Stimulated activated CD4-positive, alpha-beta T cell treated with anti-CD3 and anti-CD28 coated beads, TNF-alpha, amount 100 ng/mL, for 24 hours (primary cell): ENCODE results near the gene RREB1.

ENCODE experiments used
- DNase-seq, 3 experiments: peaks; one replicate each; pipeline ENCODE4 v3.0.0-alpha.2; 2020; ENCODE audit warnings: low read depth in 3 of 3

Gene RREB1

GRCh38 chr6:7107578-7108195 lies at the start of gene RREB1:
TSS of gene RREB1 (plus strand) at chr6:7107961. CDS start at chr6:7181912, 73,951 bp downstream.
- peak in 2 of 3 experiments; percentile 41 to 61 for DNase-seq

- DNase-seq = no peak
Observed at GRCh38 chr6:7058250-7058923, 49.4 kb upstream of the RREB1 start.

GRCh38 chr6:7060769-7061516 lies 46.8 kb upstream of the RREB1 start:
- no peak for DNase-seq

- DNase-seq = no peak
Observed at GRCh38 chr6:7062451-7063162, 45.2 kb upstream of the RREB1 start.

GRCh38 chr6:7067305-7067704 lies 40.5 kb upstream of the RREB1 start:
- no peak for DNase-seq

GRCh38 chr6:7071405-7071804 lies 36.4 kb upstream of the RREB1 start:
- DNase-seq = no peak

- DNase-seq = no peak
Observed at GRCh38 chr6:7073082-7073820, 34.5 kb upstream of the RREB1 start.

- peak; percentile 37 to 72 (median 41) for DNase-seq
Observed at GRCh38 chr6:7073821-7074525, 33.8 kb upstream of the RREB1 start.

- no peak for DNase-seq
Observed at GRCh38 chr6:7074870-7075269, 32.9 kb upstream of the RREB1 start.

GRCh38 chr6:7075341-7076000 lies 32.3 kb upstream of the RREB1 start:
- no peak for DNase-seq

GRCh38 chr6:7077856-7078255 lies 29.9 kb upstream of the RREB1 start:
- no peak for DNase-seq

GRCh38 chr6:7078856-7079255 lies 28.9 kb upstream of the RREB1 start:
- DNase-seq = no peak

- no peak for DNase-seq
Observed at GRCh38 chr6:7080311-7080710, 27.4 kb upstream of the RREB1 start.

GRCh38 chr6:7085911-7086310 lies 21.9 kb upstream of the RREB1 start:
- no peak for DNase-seq

GRCh38 chr6:7086488-7086887 lies 21.3 kb upstream of the RREB1 start:
- DNase-seq = peak in 2 of 3 experiments; percentile 13 to 45

- no peak for DNase-seq
Observed at GRCh38 chr6:7087066-7087465, 20.7 kb upstream of the RREB1 start.

- DNase-seq = peak in 1 of 3 experiments; percentile 22
Observed at GRCh38 chr6:7087491-7087979, 20.2 kb upstream of the RREB1 start.

GRCh38 chr6:7088076-7088742 lies 19.6 kb upstream of the RREB1 start:
- DNase-seq = no peak

- no peak for DNase-seq
Observed at GRCh38 chr6:7098993-7099392, 8.8 kb upstream of the RREB1 start.
